ENCODE data around the gene MGMT.

The MGMT gene

GRCh38 chr10:129617768-129618167 lies 150.7 kb downstream of the MGMT start:
- Histone ChIP-seq H3K9ac (ENCODE audit: low read depth, low read length) (no peak overlapping the region), H3K27ac (ENCODE audit: low read length) (no peak overlapping the region), H3K79me2 (ENCODE audit: insufficient read depth, low read length) (no peaks in the 10 kb centered on the region; the same call in 1 of the 2 replicates), H3K36me3 (ENCODE audit: insufficient read depth, low read length) (no peaks in the 10 kb centered on the region), H3K4me2 (ENCODE audit: insufficient read depth, low read length) (no peak overlapping the region), H3K27me3 (ENCODE audit: insufficient read depth, low read length, poor library complexity) (no peaks in the 10 kb centered on the region), H2AFZ (ENCODE audit: low read depth, low read length) (no peak overlapping the region), H3K9me3 (ENCODE audit: insufficient read depth, low read length, severe bottlenecking) (no peaks in the 10 kb centered on the region), H4K20me1 (ENCODE audit: insufficient read depth, low read length) (peaks cover 3% of the 10 kb centered on the region; the same call in 1 of the 2 replicates), H3K4me1 (ENCODE audit: insufficient read depth, low read length) (no peaks in the 10 kb centered on the region), H3K4me3 (ENCODE audit: low read depth in 1 of 2, low read length in 2 of 2) (no peak overlapping the region)
- no peak for DNase-seq
- ATAC-seq (ENCODE audit: insufficient read depth, low read depth): no peak
- TF ChIP-seq CTCF (IDR thresholded peaks at IDR 0.05; ENCODE audit: borderline replicate concordance, extremely low read depth, low read length, poor library complexity, severe bottlenecking) (no peak), EZH2 (IDR thresholded peaks at IDR 0.05; ENCODE audit: borderline replicate concordance, low read depth, low read length, severe bottlenecking) (no peak)

- Histone ChIP-seq H3K27ac (ENCODE audit: low read length) (no peak overlapping the region), H3K27me3 (ENCODE audit: insufficient read depth, low read length, poor library complexity) (no peaks in the 10 kb centered on the region), H3K9ac (ENCODE audit: low read depth, low read length) (no peak overlapping the region), H2AFZ (ENCODE audit: low read depth, low read length) (no peak overlapping the region), H3K4me3 (ENCODE audit: low read depth in 1 of 2, low read length in 2 of 2) (no peak overlapping the region), H3K36me3 (ENCODE audit: insufficient read depth, low read length) (no peaks in the 10 kb centered on the region), H3K9me3 (ENCODE audit: insufficient read depth, low read length, severe bottlenecking) (no peaks in the 10 kb centered on the region), H4K20me1 (ENCODE audit: insufficient read depth, low read length) (peaks cover 6% of the 10 kb centered on the region), H3K79me2 (ENCODE audit: insufficient read depth, low read length) (peaks cover 2% of the 10 kb centered on the region; the same call in 1 of the 2 replicates), H3K4me1 (ENCODE audit: insufficient read depth, low read length) (no peaks in the 10 kb centered on the region), H3K4me2 (ENCODE audit: insufficient read depth, low read length) (no peak overlapping the region)
- DNase-seq: no peak
- TF ChIP-seq CTCF (IDR thresholded peaks at IDR 0.05; ENCODE audit: borderline replicate concordance, extremely low read depth, low read length, poor library complexity, severe bottlenecking) (no peak), EZH2 (IDR thresholded peaks at IDR 0.05; ENCODE audit: borderline replicate concordance, low read depth, low read length, severe bottlenecking) (no peak)
- ATAC-seq (ENCODE audit: insufficient read depth, low read depth): no peak
Observed at GRCh38 chr10:129621062-129621461, 154.0 kb downstream of the MGMT start.

- Histone ChIP-seq H4K20me1 (ENCODE audit: insufficient read depth, low read length) (peaks cover 6% of the 10 kb centered on the region), H3K27ac (ENCODE audit: low read length) (no peak overlapping the region), H3K4me3 (ENCODE audit: low read depth in 1 of 2, low read length in 2 of 2) (no peak overlapping the region), H2AFZ (ENCODE audit: low read depth, low read length) (no peak overlapping the region), H3K4me1 (ENCODE audit: insufficient read depth, low read length) (no peaks in the 10 kb centered on the region), H3K4me2 (ENCODE audit: insufficient read depth, low read length) (no peak overlapping the region), H3K27me3 (ENCODE audit: insufficient read depth, low read length, poor library complexity) (no peaks in the 10 kb centered on the region), H3K79me2 (ENCODE audit: insufficient read depth, low read length) (peaks cover 2% of the 10 kb centered on the region; the same call in 1 of the 2 replicates), H3K9ac (ENCODE audit: low read depth, low read length) (no peak overlapping the region), H3K36me3 (ENCODE audit: insufficient read depth, low read length) (no peaks in the 10 kb centered on the region), H3K9me3 (ENCODE audit: insufficient read depth, low read length, severe bottlenecking) (no peaks in the 10 kb centered on the region)
- DNase-seq (no peak), ATAC-seq (ENCODE audit: insufficient read depth, low read depth) (no peak)
- no peak for TF ChIP-seq EZH2 (IDR thresholded peaks at IDR 0.05; ENCODE audit: borderline replicate concordance, low read depth, low read length, severe bottlenecking)
- TF ChIP-seq CTCF (IDR thresholded peaks at IDR 0.05; ENCODE audit: borderline replicate concordance, extremely low read depth, low read length, poor library complexity, severe bottlenecking): no peak
Observed at GRCh38 chr10:129621693-129622092, 154.7 kb downstream of the MGMT start.

GRCh38 chr10:129622291-129622690 lies 155.2 kb downstream of the MGMT start:
- TF ChIP-seq CTCF (IDR thresholded peaks at IDR 0.05; ENCODE audit: borderline replicate concordance, extremely low read depth, low read length, poor library complexity, severe bottlenecking): no peak
- no peak for TF ChIP-seq EZH2 (IDR thresholded peaks at IDR 0.05; ENCODE audit: borderline replicate concordance, low read depth, low read length, severe bottlenecking)
- Histone ChIP-seq H3K27me3 (ENCODE audit: insufficient read depth, low read length, poor library complexity) (no peaks in the 10 kb centered on the region), H3K4me3 (ENCODE audit: low read depth in 1 of 2, low read length in 2 of 2) (no peak overlapping the region)

More at GRCh38 chr10:129622291-129622690, 155.2 kb downstream of the MGMT start:
- H3K4me1 ChIP-seq (ENCODE audit: insufficient read depth, low read length): no peaks in the 10 kb centered on the region
- no peak overlapping the region for H3K4me2 ChIP-seq (ENCODE audit: insufficient read depth, low read length)
- no peaks in the 10 kb centered on the region for H3K9me3 ChIP-seq (ENCODE audit: insufficient read depth, low read length, severe bottlenecking)
- no peak overlapping the region for H3K9ac ChIP-seq (ENCODE audit: low read depth, low read length)
- H2AFZ ChIP-seq (ENCODE audit: low read depth, low read length): no peak overlapping the region
- no peak for ATAC-seq (ENCODE audit: insufficient read depth, low read depth)
- H3K36me3 ChIP-seq (ENCODE audit: insufficient read depth, low read length): no peaks in the 10 kb centered on the region
- peaks cover 2% of the 10 kb centered on the region; the same call in 1 of the 2 replicates for H3K79me2 ChIP-seq (ENCODE audit: insufficient read depth, low read length)
- peaks cover 6% of the 10 kb centered on the region for H4K20me1 ChIP-seq (ENCODE audit: insufficient read depth, low read length)
- no peak overlapping the region for H3K27ac ChIP-seq (ENCODE audit: low read length)
- no peak for DNase-seq
